ENCODE results near the gene HOOK1.

The HOOK1 gene

DNA sequence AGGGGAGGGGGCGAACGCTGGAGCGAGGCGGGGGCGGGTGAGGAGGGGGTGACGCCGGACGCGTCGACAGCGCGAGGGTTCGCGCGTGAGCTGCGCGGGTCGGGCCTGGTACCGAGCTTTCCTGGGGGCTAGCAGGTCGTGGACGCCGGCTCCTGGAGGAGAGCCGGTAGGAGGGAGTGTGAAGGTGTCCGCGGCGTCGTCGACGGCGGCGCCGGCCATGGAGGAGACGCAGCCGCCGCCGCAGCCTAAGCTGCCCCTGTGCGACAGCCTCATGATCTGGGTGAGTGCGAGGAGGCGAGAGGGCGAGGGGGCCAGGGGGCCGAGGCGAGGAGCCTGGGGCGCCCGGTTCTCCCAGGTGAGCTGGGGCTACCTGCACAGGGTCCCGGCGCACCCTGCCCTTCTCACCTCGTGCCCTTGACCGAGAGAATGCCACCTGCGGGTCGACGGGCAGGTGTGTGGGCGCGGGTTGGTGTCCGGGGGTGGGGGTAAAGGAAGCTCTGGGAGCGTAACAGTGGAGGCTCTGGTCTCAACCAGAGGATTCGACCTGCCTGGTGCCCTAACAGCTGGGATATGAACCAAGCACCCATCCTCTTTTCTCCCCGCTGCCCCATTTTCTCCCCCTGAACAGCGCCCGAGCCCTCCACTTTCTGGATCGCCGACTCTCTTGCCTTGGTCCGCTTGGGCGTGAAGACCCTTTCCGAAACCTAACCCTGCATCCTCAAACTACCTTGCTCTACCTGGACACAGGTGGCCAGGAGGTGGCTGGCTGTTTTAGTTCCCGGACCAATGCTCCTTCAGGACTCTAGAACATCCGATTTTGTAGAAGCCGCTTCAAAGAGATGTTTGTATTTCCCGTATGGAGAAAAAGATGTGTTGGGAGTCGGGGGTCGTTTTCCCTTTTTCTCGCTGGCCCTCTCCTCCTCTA is at the start of gene HOOK1:
Gene HOOK1 (plus strand): TSS at position 49 of the 925 bp plus-strand sequence. CDS start 169 bp downstream, at position 218.
- DNase-seq: no peak
- ATAC-seq: peak; percentile 23

DNA sequence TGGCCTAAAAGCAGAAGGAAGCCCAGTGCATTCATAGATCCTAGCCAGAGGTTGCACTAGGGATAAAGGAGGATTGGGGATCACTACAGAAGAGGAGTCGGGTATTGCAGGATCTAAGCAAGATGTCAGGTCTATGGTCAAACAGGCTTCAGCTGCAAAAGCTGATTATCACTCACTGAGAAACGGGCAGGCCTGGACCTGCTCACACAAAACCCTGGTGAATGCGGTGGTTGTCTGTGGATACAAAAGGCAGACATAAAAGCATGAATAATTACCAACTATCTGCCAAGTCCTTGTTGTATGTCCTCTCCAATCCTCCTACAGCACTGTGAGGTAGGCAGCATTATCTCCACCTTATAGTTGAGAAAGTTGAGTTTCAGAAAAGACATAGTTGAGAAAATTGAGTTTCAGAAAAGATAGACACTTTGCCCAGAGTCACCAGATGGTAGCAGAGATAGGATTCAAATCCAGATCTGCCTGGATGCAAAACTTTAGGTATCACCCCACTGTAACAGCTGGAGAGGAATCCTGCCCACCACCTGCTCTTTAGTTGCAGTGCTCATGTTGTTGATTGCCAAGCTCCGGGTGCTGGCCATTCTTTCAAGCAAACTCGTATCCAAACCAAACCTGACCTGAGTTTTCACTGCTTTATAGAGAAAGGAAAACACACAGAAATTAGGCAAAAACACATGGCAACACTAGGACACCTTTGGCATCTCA is 49.6 kb upstream of the HOOK1 start:
- no peak for DNase-seq

DNA sequence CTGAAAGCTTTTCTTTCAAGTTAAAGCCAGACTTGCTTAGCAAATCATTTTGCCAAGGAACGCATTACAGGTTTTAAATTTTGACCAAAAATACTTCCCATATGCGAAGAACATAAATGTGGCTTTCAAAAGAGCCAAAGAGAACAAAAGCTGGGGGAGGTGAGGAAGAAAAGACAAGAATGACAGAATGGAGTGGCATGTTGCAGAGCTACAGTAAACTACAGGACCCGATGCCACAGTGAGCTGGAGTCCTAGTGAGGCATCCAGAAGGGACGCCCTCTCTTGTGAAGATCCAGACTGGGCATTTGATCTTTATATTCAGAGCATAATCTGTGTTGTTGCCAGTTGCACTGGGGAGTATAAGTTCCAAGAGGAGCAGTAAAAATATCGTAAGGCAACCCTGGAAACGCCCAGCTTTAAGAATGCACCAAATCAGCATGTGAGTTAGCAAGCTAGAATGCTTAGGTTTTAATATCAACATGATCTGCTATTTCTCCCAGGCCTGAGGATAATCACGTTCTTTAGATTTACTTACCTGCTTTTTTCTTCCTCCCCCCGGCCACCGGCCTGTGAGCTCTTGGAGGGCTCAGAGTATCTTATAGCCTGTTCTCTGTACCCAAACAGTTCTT is 48.4 kb upstream of the HOOK1 start:
- ATAC-seq (no peak), DNase-seq (no peak)

More for the DNA sequence above, 49.6 kb upstream of the HOOK1 start:
- no peak for ATAC-seq

DNA sequence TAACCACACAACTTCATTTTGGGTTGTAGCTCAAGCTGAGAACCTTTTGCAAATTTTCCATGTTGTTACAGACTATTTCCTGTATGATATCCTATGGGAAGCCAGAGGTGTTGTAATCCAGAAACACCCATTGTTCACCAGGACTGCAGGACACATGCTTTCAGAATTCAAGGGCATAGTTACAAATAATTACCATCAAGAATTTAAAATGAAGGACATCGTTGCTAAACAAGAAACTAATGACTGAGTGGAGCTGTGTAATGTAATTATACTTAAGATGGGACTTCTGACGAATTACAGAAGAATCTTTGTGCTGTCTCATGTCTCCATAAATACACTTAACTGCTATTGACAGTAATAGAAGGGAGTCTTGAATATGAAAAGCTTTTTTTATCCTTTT is 47.6 kb upstream of the HOOK1 start:
- ATAC-seq: no peak

DNA sequence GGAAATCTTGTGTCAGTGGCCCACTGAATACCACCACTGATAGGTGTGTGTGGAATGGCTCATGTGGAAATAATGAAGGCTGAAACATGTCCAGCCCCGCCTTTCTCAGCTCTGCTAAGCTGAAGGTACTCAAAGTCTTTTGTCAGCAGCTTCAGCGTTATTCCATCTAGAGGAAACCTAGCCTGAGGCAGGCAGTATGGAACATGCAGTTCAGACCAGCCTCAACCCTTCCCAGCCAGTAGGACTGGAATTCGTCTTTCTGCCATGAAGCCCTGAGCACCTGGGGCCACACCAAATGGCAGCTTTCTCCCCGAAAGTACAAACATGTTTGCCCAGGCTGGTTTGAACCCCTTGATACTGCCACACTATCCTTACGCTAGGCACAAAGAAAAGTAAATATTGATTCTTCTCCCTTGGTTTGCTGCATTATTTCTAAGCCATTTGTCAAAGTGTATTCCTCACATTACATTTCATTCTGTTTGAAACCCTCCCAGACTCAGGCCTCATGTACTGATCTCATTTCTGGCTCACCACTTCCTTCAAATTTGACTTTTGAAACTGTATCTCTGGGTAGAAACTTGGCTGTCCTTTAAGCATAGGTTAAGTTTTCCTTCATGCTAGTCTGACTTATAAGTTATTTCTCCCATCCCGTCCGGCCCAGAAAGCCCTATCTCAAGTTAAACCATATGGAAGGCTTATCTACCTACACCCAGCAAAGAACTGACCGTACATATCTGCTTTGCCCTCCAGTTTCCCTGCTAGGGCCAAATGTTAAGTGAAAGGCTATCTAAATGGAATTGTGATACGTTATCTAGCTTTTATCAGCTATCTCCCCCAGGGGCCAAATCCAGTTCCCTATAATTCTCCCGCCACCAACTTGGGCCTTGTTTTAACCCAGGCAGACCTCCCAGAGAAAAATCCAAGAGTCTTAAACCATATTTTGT is 45.7 kb upstream of the HOOK1 start:
- no peak for ATAC-seq
- DNase-seq: no peak

More for the DNA sequence above, 47.6 kb upstream of the HOOK1 start:
- DNase-seq: no peak

DNA sequence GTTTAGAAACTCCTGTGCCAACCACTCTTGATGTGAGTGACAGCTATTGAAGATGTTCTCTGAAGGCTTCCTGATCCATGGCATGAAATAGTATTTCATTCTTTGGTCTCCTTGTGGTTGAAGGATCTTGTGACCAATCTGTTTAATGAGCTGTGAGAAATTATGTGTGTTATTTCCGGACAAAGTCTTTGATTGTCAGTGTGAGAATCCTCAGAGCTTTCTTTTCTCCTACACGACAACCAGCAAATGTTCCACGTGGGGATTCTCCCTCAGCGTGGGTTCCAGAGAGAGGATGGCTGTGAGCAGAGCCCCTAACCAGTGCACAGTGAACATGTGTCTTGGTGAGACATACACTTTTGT is 45.0 kb upstream of the HOOK1 start:
- DNase-seq (no peak), ATAC-seq (no peak)

DNA sequence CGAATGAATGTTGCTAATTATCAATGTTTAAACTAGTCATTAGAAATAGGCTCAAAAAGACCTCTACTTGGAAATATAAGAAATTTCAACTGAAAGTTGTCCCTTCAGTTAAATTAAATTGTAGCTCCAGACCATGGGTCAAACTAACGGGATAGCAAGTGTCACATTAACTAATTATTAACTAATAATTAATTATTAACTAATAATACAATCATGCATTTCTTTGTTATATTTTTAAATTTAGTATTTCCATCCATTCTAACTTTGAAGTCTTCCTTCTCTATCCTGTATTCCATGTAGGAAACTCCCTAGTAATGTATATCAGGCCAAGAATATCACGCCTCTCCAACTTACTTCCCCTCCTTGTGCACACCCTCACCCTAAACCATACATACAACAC is 43.4 kb upstream of the HOOK1 start:
- no peak for DNase-seq
- ATAC-seq: no peak

DNA sequence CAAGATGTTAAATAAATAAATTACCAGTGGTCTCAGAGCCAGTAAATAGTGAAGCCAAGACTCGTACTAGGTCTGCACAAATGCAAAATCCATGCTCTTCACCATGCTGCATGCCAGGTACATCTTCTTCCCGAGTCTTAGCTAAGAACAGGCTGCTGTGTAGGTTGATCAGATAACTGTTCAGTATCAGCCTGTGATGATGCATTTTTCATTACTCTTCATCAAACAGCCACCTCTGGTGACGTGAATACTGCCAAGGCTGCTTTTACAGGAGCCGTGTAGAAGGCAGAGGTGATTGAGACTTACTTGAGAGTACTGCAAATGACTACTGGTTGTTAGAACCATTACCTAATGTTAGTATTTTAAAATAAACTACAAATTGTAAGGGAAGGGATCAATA is 39.3 kb upstream of the HOOK1 start:
- no peak for DNase-seq

DNA sequence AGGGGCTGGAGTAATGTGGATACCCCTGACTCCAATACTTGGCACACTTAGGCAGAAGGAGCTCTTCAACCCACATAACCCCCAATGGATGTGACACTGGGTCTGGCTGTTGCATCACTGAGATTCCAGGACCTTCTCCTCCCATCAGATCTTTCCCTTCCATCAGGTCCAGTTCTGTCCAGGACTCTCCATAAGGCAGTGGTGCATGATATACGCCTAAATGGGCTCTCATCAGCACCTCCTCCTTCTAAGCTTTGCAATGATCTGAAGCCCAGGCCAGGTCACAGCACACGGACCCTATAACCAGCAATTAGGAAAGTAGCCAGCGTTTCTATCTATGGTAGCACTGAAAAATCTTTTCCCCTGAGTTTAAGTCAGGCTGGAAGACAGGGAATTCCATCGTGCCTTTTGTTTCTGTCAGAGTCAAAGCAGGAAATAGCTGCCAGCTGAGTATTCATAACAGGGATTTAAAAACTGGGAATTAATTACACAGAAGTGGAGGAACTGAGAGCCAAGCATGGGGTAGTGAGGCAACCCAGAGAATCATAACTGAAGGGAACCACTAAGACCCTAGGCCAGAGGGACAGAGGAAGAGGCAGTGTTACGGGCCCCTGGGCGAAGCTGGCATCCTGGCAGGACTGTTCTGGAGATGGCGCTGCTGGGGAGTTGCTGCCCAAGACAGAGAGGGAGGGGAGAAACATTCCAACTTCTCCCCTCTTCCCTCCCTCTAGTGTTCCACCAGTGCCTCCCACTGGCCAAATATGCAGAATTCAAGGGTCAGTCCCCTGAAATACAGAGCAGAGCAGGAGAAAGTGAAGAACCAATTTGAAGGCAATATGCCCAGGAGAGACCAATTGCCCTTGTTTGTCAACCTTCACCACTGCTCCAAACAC is 37.5 kb upstream of the HOOK1 start:
- DNase-seq (no peak), ATAC-seq (no peak)

More for the DNA sequence above, 39.3 kb upstream of the HOOK1 start:
- ATAC-seq: no peak

DNA sequence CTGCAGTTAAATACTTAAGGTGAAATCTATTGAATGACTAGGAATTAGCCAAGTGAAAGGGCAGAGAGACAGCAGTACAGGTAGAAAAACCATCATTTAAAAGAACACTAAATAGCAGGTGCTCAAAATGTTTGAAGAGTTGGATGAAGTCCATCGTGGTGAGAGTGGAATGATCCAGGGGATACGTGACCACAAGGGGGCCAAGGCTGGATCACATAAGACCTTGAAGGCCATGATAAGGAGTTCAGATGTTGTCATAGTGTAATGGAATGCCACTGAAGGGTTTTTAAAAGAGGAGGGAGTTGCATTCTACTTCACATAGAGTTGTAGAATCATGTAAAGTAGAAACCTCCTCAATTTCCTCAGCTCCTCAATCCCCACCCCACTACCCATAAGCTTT is 34.8 kb upstream of the HOOK1 start:
- DNase-seq (no peak), ATAC-seq (no peak)

DNA sequence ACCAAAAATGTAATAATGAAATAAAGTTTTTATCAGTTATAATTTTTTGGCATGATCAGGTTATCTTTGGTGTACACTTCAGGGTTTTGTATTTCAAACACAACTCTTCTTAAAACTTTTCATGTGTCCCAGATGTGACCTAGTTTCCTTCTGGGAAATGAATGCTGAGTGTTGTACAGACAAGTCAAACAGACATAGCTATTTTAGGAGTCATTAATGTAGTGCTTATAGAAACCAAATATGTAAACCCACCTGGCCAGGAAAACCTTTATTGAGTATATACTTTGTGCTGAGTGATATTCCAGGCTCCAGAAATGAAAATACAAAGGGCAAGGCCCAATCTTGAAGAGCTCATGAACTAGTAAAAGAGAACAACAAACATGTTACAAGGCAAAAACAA is 25.9 kb upstream of the HOOK1 start:
- DNase-seq: no peak
- no peak for ATAC-seq

DNA sequence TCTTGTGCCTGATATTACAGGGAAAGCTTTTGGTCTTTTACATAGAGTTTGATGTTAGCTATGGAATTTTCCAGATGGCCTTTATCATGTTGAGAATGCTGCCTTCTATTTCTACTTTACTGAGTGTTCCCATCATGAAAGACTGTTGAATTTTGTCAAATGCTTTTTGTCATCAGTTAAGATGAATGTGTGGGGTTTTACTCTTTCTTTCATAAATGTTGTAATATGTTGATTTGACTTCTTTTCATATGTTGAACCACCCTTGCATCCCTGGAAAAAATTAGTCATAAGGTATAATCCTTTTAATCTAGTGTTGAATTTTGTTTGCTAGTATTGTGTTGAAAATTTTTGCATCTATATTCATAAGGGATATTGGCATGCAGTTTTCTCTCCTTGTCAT is 16.1 kb upstream of the HOOK1 start:
- no peak for ATAC-seq

DNA sequence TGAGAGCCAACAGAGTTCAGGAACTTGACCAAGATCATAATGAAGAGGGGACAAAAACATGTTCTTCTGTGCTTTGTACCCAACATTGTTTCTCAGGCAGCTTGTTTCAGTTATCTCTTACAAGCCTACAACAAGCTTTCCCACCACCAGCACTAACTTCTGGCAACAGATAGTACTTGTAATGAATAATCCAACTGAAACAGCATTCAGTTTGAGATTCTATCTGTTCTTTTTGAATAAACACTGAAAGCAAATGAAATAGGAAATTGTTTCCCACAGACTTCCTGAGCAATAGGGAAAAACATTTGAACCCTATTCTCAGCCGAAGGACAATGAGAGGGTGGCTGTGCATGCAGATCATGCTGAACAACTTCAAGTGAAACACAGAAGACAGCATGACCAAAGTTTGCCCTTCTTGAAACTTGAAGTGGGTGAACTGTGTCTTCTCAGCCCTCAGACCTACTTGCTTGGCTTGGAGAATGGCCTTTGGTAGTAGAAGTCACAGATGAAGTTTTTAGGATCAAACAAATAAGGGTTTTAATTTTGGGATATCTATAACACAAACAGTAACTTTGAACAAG is 11.2 kb upstream of the HOOK1 start:
- ATAC-seq (no peak), DNase-seq (no peak)

More for the DNA sequence above, 16.1 kb upstream of the HOOK1 start:
- DNase-seq: no peak

DNA sequence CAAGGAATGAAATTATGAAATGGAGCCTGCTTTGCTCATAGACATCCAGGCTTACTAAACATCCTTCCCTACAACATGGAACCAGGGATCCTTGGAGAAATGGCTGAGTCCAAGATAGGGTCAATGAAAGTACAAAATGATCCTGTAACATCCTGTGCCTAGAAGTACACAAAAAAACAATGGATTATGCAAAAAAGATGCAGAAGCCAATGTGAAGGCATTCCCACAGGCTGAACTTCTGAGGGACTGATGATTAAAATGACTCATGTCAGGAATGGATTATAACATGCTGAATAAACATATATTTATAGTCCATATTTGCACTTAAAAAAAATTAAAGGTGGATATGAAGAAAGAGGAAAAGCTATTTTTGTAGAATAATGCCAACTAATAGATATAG is 10.4 kb upstream of the HOOK1 start:
- DNase-seq: no peak
- no peak for ATAC-seq

DNA sequence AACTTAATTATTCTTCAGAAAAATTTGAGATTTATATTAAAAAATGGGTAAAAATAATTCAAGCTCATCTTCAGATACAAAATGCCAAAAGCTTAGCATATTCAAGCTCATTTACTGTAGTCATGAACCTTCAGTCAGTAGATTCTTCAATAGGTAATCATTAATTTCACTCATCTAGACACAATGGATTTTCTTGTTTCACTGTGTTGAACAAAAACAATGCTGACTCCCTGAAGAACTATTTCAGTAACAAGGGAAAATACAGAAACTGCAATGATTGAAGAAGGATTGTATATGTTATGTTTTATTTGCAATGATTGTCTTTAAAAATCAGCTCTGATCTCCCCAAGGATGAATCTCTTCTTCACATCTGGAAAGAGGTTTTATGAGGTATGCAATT is 9.2 kb upstream of the HOOK1 start:
- no peak for ATAC-seq

DNA sequence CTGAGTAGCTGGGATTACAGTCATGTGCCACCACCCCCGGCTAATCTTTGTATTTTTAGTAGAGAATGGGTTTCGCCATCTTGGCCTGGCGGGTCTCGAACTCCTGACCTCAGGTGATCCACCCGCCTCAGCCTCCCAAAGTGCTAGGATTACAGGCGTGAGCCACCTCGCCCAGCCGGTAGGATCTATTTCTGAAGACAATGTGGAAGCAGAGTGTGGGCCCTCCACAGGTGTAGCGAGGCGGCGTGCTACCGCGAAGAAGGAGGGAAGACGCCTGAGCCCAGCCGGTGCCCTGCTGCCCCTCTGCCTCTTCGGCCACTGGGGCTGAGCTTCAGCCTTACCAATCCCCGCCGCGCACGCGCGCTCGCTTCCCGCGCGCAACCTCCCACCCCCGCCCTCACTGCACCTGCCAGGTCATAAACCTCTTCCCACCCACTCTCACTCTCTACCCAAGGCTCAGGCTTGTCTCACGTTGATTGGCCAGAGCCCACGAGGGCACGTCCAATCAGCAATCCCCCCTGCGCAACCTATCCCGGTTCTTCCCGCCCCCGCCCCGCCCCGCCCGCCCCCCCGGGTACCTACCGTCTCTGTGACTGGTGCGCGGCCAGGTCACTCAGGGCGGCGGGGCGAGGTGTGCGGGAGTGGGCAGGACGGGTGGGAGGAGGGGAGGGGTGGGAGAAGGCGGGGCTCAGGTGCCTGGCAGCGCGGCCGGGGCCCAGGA is 409 bp upstream of the HOOK1 start:
- peak; percentile 78 for DNase-seq
- peak; percentile 98 for ATAC-seq

More for the DNA sequence above, 9.2 kb upstream of the HOOK1 start:
- DNase-seq: no peak

DNA sequence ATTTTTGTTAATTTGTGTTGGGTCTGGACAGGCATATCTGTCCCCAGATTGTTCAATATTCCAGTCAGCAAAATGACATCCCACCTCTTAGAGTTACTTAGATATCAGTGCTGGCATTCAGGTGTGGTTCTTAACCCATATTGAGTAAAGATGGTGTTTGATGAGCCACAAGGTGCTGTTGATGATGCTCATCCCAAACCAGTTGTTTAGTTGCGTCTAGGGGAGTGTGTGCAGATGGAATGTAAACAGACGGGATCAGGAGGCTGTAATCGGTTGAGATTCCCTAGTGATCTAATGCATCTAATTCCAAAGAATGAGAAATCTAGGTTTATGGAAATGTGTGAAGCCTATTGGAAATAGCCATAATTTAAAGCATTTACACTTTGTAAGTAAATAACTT is 1.1 kb downstream of the HOOK1 start:
- DNase-seq: no peak
- no peak for ATAC-seq

DNA sequence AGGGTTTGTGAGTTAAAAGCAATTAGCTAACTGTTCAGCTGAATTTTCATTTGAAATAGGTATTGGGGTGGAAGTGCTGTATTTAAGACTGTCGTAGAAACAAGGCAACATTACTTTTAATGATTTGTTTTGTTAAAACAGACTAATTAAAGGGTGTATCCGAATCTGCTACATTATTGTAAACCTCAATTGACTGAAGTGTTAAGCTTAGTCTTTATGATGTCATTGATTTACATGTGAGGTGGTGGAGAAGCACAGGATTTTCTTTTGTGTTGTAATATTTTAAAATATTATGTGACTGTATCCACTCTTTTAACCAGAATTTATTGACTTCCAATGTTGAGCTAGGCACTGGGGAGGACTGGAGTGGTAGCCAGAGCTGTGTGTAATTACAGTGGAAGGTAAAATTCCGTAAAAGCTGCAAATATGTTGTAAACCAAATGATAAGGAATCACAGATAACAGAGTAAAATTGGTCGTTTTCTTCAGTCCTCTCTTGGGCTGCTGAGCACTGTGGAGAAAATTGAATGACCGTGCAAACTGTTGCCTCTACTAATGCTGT is 1.6 kb downstream of the HOOK1 start:
- DNase-seq (no peak), ATAC-seq (no peak)

All from stimulated activated naive CD8-positive, alpha-beta T cell treated with anti-CD3 and anti-CD28 coated beads, Interleukin-15, Interleukin-2, amounts not matched to agents 100 U/mL and 50 U/mL, for 24 hours (primary cell).